PC-3 (cell line): ENCODE data around the gene NEDD9. TPM values are rescaled to one million over a fixed set of nuclear protein-coding genes. Genes with fewer than 3 reads are reported as not detected.

ENCODE experiments used
- ATAC-seq: fragments of 200-7000 bp; cut with Tn5 transposase; 2 replicates; pipeline ENCODE4 v1.9.1; 2020; ENCODE audit warnings: mild to moderate bottlenecking, moderate library complexity
- BruUV-seq: library from RNA; stranded (reverse); fragments of 400-500 nt; replicated peaks from 2 replicates; lab custom pipeline; 2021; lab: Mats Ljungman, UMichigan
- CTCF ChIA-PET: fragments of 300-600 bp; sonication (Branson Sonifier 250); formaldehyde crosslinking; loops from one replicate; lab custom pipeline; 2022; ENCODE audit warnings: antibody characterized with exemption; lab: Charles Lee
- POLR2A ChIA-PET: fragments of 300-600 bp; sonication (Branson Sonifier 250); formaldehyde crosslinking; loops from one replicate; lab custom pipeline; 2022; ENCODE audit warnings: antibody characterized with exemption; ENCODE audit not compliant: unreplicated experiment; lab: Charles Lee
- DNase-seq: peaks from one replicate; pipeline ENCODE4 v3.0.0-alpha.2; 2015
- H2AFZ ChIP-seq: fragments of 300-600 bp; sonication (generic); 2 replicates; pipeline ENCODE4 v1.6.0; 2016; ENCODE audit warnings: antibody characterized with exemption, low read length
- H3F3A ChIP-seq: fragments of 300-600 bp; sonication (generic); one replicate; pipeline ENCODE4 v1.6.0; 2017; ENCODE audit warnings: antibody characterized with exemption, low read length, control low read depth, mild to moderate bottlenecking; ENCODE audit not compliant: unreplicated experiment
- H3K27ac ChIP-seq: fragments of 300-600 bp; sonication (generic); 2 replicates; pipeline ENCODE4 v1.5.1; 2016; ENCODE audit warnings: mild to moderate bottlenecking, low read length
- H3K27me3 ChIP-seq: fragments of 300-600 bp; sonication (generic); 2 replicates; pipeline ENCODE4 v1.6.1; 2016; ENCODE audit warnings: low read length, mixed read lengths
- H3K36me3 ChIP-seq: fragments of 300-600 bp; sonication (generic); 2 replicates; pipeline ENCODE4 v1.6.1; 2016; ENCODE audit warnings: low read depth, mixed run types, low read length, mixed read lengths
- H3K4me1 ChIP-seq: fragments of 300-600 bp; sonication (generic); 2 replicates; pipeline ENCODE4 v1.5.1; 2016; ENCODE audit warnings: low read length; ENCODE audit not compliant: insufficient read depth
- H3K4me2 ChIP-seq: fragments of 300-600 bp; sonication (generic); 2 replicates; pipeline ENCODE4 v1.6.0; 2016; ENCODE audit warnings: low read length
- H3K4me3 ChIP-seq: fragments of 300-600 bp; sonication (generic); 2 replicates; pipeline ENCODE4 v1.5.1; 2016; ENCODE audit warnings: mild to moderate bottlenecking, low read length, mixed read lengths
- H3K79me2 ChIP-seq: fragments of 300-600 bp; sonication (generic); 2 replicates; pipeline ENCODE4 v1.6.1; 2017; ENCODE audit warnings: low read length, mixed read lengths
- H3K9ac ChIP-seq: fragments of 300-600 bp; sonication (generic); 2 replicates; pipeline ENCODE4 v1.6.0; 2016; ENCODE audit warnings: mild to moderate bottlenecking, low read length
- H3K9me2 ChIP-seq: fragments of 300-600 bp; sonication (generic); replicated peaks from 2 replicates; pipeline ENCODE4 v1.6.1; 2016; ENCODE audit warnings: mixed run types, low read length, mixed read lengths
- H3K9me3 ChIP-seq: fragments of 300-600 bp; sonication (generic); 2 replicates; pipeline ENCODE4 v1.6.1; 2016; ENCODE audit warnings: low read length, mixed read lengths
- H4K20me1 ChIP-seq: fragments of 300-600 bp; sonication (generic); 2 replicates; pipeline ENCODE4 v1.6.1; 2016; ENCODE audit warnings: low read length, mixed read lengths
- EZH2 ChIP-seq: fragments of 300-600 bp; sonication (generic); IDR thresholded peaks from one replicate; pipeline ENCODE4 v1.6.1; 2017; ENCODE audit warnings: antibody characterized with exemption, mild to moderate bottlenecking, low read length; ENCODE audit not compliant: unreplicated experiment
- EZH2phosphoT487 ChIP-seq: fragments of 300-600 bp; sonication (generic); IDR thresholded peaks from 2 replicates; pipeline ENCODE4 v1.6.1; 2018; ENCODE audit warnings: mild to moderate bottlenecking, antibody characterized with exemption, low read length, borderline replicate concordance
- intact Hi-C: fragments of 100-400 bp; cut with micrococcal nuclease; formaldehyde crosslinking; loops from 2 replicates; pipeline ENCODE4 v1.9.0; 2023
- total RNA-seq: library from RNA; depleted of rRNA; stranded (reverse); fragments of >200 nt; gene quantifications from 2 replicates; pipeline ENCODE4 v1.2.3, GENCODE V29; 2014
- TF ChIP-seq, protein P1 (sequence below): fragments of 300-600 bp; sonication (generic); conservative IDR thresholded peaks from 2 replicates; pipeline ENCODE4 v1.5.1; 2017; ENCODE audit warnings: antibody characterized with exemption, low read depth, mild to moderate bottlenecking, low read length

NEDD9 gene
- total RNA-seq, 1 experiment from 2014 or later: 12.1 TPM

DNA sequence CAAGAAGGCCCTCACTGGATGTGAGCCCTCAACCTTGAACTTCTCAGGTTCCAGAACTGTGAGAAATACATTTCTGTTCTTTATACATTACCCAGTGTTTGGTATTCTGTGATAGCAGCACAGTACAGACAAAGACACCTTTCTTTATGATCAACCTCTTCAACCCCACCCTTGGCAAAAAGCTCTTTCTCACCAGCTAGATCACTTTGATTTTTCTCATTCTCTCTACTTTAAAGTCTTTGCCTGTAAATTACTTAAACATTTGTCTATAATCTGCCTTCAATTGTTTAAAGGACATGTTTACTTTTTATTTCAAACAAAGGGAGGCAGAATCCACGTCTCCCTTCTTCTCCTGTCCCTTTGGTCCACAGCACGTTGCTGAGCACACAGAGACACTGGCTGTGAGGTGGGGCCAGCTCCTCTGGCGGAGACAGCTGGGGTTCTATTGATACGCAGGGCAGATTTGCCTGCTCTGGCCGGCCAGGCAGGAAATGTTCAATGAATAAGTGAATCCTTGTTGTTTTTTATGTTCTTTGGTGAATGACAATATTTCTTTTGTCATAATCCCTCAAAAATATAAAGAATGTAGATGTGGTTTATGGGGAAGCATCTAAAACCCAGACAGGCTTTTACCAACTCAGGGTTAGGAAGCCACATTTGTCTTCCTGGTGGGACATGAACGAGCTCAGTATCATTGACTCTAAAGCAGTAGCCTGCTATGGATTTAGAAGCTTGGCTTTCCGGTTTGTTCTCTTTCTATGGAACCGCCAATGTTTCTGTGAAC is 52.9 kb downstream of the NEDD9 start:
- H3K27me3 ChIP-seq: no peaks in the 10 kb centered on the region
- H3K9me2 ChIP-seq: no peaks in the 10 kb centered on the region
- no peaks in the 10 kb centered on the region for H3K4me1 ChIP-seq
- no peak for ATAC-seq
- no TSS peak for BruUV-seq
- no peaks in the 10 kb centered on the region for H4K20me1 ChIP-seq
- intact Hi-C loops: no loop called here
- H3K4me2 ChIP-seq: no peak overlapping the region
- no peaks in the 10 kb centered on the region for H3K79me2 ChIP-seq
- H3K9ac ChIP-seq: no peak overlapping the region
- no peak overlapping the region for H3K27ac ChIP-seq
- H3K36me3 ChIP-seq: peaks cover 5% of the 10 kb centered on the region; the same call in 1 of the 2 replicates
- CTCF ChIA-PET: no interaction called here
- H3K4me3 ChIP-seq: no peak overlapping the region
- H3F3A ChIP-seq: no peaks in the 10 kb centered on the region
- TF ChIP-seq EZH2phosphoT487 (no peak), EZH2 (no peak)
- TF ChIP-seq, protein P1, sequence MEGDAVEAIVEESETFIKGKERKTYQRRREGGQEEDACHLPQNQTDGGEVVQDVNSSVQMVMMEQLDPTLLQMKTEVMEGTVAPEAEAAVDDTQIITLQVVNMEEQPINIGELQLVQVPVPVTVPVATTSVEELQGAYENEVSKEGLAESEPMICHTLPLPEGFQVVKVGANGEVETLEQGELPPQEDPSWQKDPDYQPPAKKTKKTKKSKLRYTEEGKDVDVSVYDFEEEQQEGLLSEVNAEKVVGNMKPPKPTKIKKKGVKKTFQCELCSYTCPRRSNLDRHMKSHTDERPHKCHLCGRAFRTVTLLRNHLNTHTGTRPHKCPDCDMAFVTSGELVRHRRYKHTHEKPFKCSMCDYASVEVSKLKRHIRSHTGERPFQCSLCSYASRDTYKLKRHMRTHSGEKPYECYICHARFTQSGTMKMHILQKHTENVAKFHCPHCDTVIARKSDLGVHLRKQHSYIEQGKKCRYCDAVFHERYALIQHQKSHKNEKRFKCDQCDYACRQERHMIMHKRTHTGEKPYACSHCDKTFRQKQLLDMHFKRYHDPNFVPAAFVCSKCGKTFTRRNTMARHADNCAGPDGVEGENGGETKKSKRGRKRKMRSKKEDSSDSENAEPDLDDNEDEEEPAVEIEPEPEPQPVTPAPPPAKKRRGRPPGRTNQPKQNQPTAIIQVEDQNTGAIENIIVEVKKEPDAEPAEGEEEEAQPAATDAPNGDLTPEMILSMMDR: no peak
- no peak overlapping the region for H2AFZ ChIP-seq
- no peaks in the 10 kb centered on the region for H3K9me3 ChIP-seq
- POLR2A ChIA-PET: no interaction called here
- DNase-seq: no peak

DNA sequence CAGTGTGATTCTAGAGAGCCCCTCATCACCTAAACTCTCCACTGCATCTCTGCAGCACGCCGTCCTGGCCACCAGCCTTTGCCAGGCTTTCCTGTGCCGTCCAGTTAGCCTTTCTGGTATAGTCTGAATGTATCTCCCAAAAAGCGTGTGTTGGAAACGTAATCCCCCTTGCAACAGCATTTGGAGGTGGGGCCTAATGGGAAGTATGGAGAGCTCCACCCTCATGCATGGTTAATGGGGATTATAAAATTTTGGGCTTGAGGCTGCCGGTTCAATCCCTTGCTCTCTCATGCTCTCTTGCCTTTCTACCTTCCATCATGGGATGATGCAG is 53.4 kb downstream of the NEDD9 start:
- POLR2A ChIA-PET: no interaction called here
- H3K36me3 ChIP-seq: no peaks in the 10 kb centered on the region; the same call in 1 of the 2 replicates
- H3K4me1 ChIP-seq: no peaks in the 10 kb centered on the region
- H3K9me3 ChIP-seq: no peaks in the 10 kb centered on the region
- no peaks in the 10 kb centered on the region for H3F3A ChIP-seq
- no peaks in the 10 kb centered on the region for H3K27me3 ChIP-seq
- H3K9me2 ChIP-seq: no peaks in the 10 kb centered on the region
- H3K4me2 ChIP-seq: no peak overlapping the region
- H3K27ac ChIP-seq: no peak overlapping the region
- no peaks in the 10 kb centered on the region for H4K20me1 ChIP-seq
- intact Hi-C loops: no loop called here
- CTCF ChIA-PET: no interaction called here
- TF ChIP-seq, protein P1: no peak
- TF ChIP-seq EZH2: no peak
- no peak overlapping the region for H3K9ac ChIP-seq
- no peaks in the 10 kb centered on the region for H3K79me2 ChIP-seq
- DNase-seq (no peak), ATAC-seq (no peak)
- no TSS peak for BruUV-seq
- no peak overlapping the region for H2AFZ ChIP-seq
- no peak overlapping the region for H3K4me3 ChIP-seq

DNA sequence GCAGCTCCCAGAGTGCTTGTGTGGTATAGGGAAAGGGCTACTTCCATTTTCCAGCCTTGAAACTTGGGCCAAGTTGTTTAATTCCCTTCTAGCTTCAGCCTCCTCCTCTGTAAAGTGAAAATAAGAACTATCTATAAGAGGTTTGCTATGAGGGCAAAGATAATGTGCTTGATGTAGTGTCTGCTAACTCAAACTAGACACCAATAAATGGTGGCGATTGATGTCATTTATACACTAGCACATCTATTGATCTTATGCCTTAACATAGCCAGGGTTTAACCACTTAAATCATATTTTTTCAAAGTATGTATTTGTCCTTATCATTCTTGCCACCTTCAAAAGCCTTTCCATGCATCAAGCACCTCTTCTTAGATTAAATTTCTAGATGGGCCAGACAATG is 55.2 kb downstream of the NEDD9 start:
- ChIA-PET POLR2A (no interaction called here), CTCF (no interaction called here)
- Histone ChIP-seq H3F3A (no peaks in the 10 kb centered on the region), H3K27me3 (no peaks in the 10 kb centered on the region), H4K20me1 (no peaks in the 10 kb centered on the region), H2AFZ (no peak overlapping the region), H3K9me3 (no peaks in the 10 kb centered on the region), H3K36me3 (no peaks in the 10 kb centered on the region), H3K4me1 (no peaks in the 10 kb centered on the region), H3K4me2 (no peak overlapping the region), H3K4me3 (no peak overlapping the region), H3K9ac (no peak overlapping the region), H3K27ac (no peak overlapping the region), H3K9me2 (no peaks in the 10 kb centered on the region), H3K79me2 (no peaks in the 10 kb centered on the region)
- DNase-seq (no peak), ATAC-seq (no peak)
- BruUV-seq: no TSS peak
- TF ChIP-seq EZH2 (no peak), EZH2phosphoT487 (no peak)
- intact Hi-C loops: no loop called here
